PC-3 (cell line): ENCODE data around the gene CHD2.

Experiments
- CTCF ChIP-seq: fragments of 300-600 bp; sonication (generic); conservative IDR thresholded peaks from 2 replicates; pipeline ENCODE4 v1.5.1; 2017; ENCODE audit warnings: antibody characterized with exemption, low read depth, mild to moderate bottlenecking, low read length
- EZH2 ChIP-seq: fragments of 300-600 bp; sonication (generic); IDR thresholded peaks from one replicate; pipeline ENCODE4 v1.6.1; 2017; ENCODE audit warnings: antibody characterized with exemption, mild to moderate bottlenecking, low read length; ENCODE audit not compliant: unreplicated experiment
- EZH2phosphoT487 ChIP-seq: fragments of 300-600 bp; sonication (generic); IDR thresholded peaks from 2 replicates; pipeline ENCODE4 v1.6.1; 2018; ENCODE audit warnings: mild to moderate bottlenecking, antibody characterized with exemption, low read length, borderline replicate concordance

- TF ChIP-seq CTCF: no peak
- TF ChIP-seq EZH2phosphoT487: no peak
- TF ChIP-seq EZH2: no peak
Observed at GRCh38 chr15:93074599-93074998, 174.5 kb downstream of the CHD2 start.
